CD4-positive, alpha-beta T cell treated with Interferon gamma for 1 hour (primary cell): ENCODE measurements around the gene MAFF.
"Not testable (repeated sequence)": the region's sequence is repeated elsewhere in the genome, so short reads cannot be mapped to it uniquely, and the experiment has no call there.

Experiments used
- DNase-seq: peaks from one replicate; pipeline ENCODE4 v3.0.0-alpha.2; 2020

Gene MAFF

DNA sequence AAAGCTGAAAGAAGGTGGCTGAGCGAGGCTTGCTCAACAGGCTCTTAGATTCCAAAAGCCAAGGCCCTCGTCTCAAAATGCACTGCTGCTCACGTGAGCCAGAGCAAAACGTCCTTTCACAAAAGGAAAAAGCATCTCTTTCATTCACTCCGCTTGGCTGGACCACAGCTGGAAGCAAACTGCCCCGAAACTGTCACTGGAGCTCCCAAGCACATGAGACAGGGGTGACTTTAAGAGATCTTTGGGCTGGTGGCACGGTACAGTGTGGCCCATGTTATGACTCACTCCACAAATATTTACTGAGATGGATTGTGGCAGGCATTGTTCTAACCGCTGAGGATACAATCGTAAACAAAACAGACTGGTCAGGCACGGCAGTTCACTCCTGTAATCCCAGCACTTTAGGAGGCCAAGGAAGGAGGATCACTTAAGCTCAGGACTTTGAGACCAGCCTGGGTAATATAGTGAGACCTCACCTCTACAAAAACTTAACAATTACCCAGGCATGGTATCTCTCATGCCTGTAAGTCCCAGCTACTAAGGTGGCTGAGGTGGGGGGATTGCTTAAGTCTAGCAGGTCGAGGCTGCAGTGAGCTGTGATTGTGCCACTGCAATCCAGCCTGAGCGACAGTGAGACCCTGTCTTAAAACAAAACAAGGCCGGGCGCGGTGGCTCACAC is 23.7 kb upstream of the MAFF start:
- no peak for DNase-seq

DNA sequence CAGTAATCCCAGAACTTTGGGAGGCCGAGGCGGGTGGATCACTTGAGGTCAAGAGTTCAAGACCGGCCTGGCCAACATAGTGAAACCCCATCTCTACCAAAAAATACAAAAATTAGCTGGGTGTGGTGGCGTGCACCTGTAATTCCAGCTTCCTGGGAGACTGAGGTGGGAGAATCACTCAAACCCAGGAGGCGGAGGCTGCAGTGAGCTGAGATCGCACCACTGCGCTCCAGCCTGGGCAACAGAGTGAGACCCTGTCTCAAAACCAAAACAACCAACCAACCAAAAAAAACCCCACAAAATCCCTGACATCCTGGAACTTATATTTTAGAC is 23.2 kb upstream of the MAFF start:
- DNase-seq = not testable (repeated sequence)

DNA sequence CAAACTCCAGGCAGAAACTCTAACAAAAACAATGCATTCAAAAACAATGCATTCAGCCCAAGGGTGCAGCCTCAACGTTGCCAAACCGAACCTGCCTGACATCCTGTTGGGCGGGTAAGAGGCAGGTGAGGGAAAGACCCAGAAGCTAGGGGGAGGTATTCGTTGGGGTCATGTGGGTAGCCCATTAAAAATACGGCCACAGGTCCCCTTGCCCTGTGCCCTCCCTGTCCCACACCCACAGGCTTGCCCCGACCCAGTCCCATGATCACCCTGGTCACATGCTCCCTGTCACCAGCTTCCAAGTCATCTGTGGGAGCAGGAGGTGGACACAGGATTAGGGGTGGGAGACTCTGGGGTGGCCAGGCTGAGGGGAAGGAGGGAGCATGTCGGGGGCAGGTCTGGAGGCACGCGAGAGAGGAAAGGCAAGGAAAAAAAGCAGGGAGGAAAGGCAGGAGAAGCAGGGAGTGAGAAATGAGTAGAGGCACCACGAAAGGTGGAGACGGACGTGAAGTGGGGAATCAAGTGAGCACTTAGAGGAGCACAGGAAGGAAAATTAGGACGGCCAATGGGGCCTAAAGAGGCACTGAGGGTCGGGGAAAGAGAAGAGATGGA is 20.8 kb upstream of the MAFF start:
- peak; percentile 48 for DNase-seq

DNA sequence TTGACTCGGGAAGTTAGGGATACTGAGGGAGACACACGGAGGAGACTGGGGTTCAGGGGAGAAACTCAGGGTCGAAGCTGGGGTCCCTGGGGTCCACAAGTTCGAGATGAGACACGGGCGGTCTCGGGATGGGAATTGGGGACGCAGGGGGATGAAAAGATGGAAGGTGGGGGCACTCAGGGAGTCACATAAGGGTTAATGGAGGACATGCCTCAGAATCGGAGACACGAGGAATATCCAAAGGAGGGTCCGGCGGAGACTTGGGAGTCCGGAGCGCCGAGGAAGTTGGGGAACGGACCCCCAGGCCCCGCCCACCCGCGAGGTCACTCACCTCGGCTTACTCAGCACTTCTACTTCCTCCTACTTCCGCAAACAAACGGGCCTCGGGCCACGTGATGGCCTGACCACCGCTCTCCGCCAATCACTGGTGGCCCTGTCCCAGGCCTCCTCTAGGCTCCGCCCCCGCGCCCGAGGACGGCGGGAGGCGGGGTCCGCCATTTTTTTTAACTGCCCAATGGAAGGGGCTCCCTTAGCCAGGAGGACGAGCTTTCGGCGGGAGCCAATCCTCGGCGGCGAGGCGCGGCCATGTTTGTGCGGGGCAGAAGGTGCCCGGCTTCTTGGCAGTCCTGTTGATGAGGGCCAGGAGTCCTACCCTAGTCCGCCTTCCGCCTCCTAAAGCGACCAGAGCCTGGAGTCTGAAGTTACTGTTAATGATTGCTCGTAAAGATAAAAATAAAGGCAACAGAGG is 20.2 kb upstream of the MAFF start, which contains the start of gene PLA2G6:
TSS of gene PLA2G6 (minus strand) at position 378 of the 748 bp plus-strand sequence. CDS start 12,404 bp downstream, outside the sequence.
- peak; percentile 99 for DNase-seq

DNA sequence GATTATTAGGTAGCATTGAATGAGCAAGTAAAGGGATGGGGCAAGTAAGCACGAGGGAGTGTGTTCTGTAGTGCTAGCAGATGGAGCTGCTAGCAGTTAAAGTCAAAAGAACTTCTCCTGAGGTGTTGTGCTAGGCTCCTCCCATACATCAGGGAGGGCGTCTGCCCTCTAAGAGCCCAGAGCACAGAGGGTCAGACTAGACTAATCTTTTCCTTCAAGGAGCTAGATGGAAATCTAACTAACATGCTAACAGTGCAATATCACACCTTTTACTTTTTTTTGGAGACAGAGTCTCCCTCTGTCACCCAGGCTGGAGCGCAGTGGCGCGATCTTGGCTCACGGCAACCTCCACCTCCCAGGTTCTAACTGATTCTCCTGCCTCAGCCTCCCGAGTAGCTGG is 17.0 kb upstream of the MAFF start:
- no peak for DNase-seq

DNA sequence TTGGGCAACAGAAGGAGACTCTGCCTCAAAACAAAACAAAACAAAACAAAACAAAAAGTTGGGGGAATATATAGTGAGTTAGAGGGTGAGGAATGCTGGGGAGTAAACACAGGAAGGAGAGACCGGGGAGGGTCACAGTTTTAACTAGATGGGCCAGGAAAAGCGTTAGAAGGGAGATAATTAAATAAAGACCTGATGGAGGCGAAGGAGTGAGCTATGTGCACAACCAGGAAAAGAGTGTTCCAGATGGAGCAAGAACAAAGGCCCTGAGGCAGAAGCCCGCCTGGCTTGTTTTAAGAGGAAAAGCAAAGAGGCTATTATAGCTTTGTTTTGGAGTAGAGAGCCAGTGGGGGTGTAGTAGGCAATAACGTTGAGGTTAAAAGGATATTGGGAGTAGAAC is 15.4 kb upstream of the MAFF start:
- no peak for DNase-seq

DNA sequence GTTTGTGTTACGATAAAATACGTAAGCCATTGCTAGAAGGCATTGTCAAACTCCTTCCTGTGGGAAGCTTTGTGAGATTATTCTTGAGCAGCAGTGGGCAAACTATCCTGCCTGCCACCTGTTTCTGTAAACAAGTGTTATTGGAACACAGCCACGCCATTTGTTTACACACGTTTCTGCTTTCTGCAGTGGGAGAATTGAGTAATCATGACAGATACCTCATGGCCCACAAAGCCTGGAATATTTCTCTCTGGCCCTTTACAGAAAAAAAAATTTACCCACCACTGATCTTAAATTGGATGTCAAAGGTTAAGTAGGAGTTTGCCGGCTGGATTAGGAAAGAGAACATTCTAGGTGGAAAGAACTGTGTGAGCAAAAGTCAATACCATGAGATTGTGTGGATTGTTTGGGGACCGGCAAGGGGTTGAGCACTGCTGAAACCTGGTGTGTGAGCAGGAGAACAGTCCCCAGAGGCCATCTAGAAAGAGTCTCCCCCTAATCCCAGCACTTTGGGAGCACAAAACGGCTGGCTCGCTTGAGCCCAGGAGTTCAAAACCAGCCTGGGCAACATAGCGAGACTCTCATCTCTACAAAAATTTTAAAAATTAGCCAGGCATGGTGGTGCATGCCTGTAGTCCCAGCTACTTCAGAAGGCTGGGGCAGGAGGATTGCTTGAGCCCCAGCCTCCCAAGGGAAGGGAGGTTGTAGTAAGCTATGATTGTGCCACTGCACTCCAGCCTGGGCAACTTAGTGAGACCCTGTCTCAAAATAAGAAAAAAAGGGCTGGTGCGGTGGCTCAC is 14.2 kb upstream of the MAFF start:
- no peak for DNase-seq

DNA sequence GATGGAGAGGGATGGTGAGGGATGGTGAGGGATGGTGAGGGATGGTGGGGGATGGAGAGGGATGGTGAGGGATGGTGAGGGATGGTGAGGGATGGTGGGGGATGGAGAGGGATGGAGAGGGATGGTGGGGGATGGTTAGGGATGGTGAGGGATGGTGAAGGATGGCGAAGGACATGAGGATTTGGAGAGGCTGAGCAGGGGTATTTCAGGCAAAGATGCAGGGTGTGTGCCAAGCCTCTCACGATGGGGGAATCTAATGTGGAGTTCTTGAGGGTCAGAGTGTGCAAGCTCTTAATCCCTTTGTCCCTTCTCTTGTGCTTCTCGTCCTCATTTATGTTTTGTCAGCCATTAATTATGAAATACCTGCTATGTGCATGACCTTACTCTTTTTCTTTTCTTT is 12.7 kb upstream of the MAFF start:
- DNase-seq = no peak

DNA sequence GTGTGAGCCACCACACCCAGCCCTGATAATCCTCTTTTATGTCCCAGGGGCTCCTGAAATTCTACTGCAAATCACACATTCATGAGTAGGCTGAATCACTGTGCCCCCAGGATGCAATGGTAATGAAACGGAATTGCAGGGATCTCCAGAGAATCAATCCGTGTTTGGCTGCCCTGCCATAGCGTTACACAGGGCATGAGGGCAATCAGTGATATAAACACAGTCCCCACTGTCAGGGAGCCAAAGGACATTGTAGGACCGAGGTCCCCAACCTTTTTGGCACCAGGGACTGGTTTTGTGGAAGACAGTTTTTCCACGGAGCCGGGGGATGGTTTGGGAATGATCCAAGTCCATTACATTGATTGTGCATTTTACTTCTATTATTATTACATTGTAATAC is 11.2 kb upstream of the MAFF start:
- no peak for DNase-seq

DNA sequence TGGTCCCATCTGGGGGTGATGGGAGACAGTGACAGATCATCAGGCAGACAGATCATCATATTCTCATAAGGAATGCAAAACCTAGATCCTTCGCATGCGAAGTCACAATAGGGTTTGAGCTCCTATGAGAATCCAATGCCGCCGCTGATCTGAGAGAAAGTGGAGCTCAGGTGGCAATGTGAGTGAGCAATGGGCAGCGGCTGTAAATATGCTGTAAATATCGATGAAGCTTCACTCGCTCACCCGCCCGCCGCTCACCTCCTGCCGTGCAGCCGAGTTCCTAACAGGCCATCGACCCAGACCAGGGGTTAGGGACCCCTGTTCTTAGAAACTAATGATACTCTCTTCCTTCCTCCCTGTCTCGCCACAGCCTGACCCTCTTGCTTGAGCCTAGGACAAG is 10.7 kb upstream of the MAFF start:
- no peak for DNase-seq

DNA sequence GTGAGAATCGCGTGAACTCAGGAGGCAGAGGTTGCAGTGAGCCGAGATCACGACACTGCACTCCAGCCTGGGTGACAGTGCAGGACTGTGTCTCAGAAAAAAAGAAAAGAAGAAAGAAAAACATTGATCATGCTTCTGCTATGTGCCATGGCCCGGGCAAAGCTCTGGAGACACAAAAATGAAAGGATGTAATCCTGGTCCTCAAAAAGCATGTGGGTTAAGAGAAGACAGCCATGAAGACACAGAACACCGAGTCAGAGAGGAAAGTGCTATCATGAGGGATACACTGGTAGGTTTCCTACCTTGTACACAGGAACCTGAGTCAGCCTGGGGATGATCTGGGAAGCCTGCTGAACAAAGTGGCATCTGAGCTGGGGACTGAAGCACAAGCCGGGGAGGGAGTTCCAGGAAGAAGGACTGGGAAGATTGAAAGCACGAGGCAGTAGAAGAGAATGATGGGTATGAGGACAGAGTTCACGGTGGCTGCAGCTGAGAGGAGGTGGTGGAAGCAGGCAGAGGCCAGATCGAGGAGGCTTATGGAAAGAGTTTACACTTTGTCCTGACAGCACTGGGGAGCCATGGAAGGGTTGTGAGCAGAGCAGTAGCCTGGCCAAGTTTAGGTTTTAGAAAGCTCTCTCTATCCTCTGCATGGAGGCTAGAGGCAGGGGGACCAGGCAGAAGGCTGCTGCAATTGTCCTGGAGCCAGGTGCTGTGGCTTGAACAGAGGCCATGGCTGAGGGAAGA is 9.9 kb upstream of the MAFF start:
- DNase-seq = no peak

DNA sequence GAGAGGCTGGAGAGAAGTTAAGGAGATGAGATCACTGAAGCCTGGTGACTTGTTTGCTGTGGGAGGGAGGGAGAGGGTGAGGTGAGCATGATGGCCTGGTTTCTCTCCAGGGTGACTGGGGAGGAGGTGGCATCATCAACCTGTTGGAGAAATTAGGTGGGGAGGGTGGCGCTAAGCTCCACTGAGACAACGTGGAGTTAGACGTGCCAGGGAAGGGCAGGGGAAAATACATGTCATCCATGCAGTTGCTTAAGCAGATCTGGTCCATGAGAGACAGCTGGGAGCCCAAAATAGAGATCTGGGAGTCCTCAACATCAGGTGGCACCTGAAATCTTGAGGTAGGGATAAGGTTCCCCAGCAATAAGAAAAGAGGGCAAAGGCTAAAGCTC is 9.3 kb upstream of the MAFF start:
- no peak for DNase-seq

DNA sequence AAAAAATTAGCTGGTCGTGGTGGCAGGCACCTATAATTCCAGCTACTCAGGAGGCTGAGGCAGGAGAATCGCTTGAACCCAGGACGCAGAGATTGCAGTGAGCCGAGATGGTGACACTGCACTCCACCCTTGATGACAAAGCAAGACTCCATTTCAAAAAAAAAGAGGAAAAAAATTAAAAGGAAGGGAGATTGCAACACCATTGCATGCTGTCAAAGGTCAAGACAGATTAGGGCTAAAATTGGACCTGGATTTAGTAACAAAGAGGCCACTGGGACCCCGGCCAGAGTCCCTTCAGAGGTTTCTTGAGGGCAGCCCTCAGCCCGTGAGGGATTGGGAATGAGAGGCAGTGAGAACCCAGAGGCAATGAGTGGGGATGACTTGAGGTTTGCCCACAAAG is 8.2 kb upstream of the MAFF start:
- DNase-seq = no peak

DNA sequence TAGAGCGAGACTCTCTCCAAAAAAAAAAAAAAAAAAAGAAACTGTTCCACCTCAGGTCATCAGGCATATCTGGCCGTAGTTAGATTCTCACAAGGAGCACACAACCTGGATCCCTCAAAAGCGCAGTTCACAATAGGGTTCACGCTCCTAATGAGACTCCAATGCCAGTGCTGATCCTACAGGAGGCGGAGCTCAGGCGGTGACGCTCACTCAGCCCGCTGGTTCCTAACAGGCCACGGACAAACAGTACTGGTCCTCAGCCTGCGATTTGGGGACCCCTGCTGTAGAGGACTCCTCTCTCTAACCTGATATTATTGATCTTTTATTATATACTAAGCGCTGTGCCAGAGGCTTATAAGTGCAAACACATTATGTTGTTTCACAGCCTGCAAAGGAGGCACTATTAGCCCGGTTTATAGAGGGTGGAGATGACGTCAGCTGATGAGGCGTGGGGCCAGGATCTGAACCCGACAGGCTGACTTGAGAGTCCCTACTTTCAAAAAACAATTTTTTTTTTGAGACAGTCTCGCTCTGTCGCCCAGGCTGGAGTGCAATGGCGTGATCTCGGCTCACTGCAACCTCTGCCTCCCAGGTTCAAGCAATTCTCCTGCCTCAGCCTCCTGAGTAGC is 4.9 kb upstream of the MAFF start:
- DNase-seq = no peak

DNA sequence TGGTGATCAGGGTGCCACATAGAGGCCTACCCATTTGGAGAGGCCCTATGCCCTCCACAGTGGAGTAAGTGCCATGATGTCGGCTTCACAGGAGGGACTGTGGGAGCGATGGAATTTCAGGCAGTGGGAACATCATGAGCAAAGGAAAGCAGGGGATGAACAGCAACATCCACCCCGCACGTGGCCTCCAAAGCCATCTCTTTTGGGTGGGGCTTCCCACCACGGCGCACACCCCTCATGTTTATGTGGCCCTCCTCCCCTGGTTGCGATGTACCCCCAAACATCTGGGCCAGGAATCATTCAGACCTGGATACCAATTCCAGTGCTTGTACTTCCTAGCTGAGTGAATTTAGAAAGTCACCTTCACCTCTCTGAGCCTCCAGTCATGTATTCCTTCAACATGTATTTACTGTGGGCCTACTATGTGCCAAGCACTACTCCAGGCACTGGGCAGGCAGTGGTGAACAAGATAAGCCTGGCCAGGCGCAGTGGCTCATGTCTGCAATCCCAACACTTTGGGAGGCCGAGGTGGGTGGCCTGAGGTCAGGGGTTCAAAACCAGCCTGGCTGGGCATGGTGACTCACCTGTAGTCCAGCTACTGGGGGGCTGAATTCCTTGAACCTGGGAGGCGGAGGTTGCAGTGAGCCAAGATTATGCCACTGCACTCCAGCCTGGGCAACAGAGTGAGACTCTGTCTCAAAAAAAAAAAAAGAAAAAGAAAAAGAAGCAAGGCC is 1.8 kb upstream of the MAFF start:
- no peak for DNase-seq

DNA sequence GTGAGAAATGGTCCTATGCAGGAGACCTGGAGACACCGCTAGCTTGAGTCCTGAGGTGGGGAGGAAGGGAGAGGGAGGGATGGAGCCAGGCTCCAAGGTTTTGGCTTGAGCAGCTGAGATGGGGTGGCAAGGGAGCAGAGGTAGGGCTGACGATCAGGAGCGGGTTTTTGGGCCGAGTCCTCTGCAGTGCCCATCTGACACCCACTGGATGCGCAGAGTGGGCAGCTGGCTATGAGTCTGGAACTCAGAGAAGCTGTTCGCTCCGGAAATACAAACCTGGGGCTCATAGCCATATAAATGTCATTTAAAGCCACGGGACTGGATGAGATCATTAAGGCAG is 453 bp upstream of the MAFF start:
- DNase-seq = no peak

DNA sequence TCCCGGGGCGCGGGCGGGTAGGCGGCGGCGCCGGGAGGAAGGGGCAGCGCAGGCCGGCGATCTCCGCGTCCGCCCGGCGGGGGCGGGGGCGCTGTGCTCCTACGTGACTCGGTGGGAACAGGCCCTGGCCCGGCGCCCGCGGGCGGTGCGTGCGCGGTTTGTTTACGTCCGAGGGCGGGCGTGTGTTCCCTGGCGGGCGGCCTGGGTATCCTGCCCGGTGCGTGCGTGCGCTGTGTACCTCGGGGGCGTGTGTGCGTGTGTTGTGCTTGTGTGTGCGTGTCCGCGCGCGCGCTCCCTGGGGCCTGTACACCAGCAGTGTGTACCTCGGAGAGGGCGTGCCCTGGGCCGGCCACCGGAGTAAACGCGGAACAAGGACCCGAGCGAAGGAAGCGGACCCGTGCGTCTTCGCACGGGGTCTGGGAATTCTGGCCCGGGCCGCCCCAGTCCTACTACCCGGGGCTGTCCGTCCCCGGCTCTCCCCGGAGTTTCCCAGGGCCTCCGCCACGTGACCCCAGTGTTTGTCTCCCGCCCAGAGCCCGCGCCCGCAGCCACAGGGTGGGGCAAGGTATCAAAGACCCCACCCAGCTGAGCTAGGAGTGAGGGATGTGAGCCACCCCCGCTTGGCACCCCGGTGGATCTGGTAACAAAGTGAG is 769 bp downstream of the MAFF start:
- peak; percentile 68 for DNase-seq

DNA sequence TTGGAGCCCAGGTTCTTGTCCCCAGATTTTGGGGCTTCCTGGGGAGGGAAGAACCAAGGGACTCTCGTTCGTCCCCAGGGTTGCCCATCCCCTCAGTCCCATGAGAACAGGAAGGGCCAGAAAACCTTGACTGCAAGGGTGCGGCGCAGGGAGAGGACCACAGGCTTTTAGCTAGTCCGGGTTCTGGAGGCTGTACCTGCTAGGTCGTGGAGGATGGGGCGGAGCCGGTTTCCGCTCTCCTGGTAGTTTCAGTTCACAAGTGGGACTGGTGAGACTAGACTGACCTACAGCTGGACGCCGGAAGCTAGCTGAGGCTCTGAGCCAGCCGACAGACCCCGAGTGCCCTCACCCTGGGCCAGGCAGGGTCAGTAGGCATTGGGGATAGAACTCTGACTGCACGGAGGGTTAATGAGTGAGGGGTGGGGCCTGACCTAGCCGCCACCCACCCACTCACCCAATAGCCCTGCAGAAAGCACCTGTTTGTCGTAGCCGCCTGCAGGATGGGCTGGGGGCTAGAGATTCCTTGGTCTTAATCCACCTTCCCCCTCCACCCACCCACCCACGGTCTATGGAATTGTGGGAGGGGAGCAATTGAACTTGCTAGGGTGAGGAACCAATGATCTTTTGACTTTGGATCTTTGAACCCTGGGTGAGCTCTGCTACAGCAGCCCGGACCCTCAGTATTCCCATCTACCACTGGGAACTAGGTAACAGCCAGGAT is 1.5 kb downstream of the MAFF start:
- peak; percentile 36 for DNase-seq

DNA sequence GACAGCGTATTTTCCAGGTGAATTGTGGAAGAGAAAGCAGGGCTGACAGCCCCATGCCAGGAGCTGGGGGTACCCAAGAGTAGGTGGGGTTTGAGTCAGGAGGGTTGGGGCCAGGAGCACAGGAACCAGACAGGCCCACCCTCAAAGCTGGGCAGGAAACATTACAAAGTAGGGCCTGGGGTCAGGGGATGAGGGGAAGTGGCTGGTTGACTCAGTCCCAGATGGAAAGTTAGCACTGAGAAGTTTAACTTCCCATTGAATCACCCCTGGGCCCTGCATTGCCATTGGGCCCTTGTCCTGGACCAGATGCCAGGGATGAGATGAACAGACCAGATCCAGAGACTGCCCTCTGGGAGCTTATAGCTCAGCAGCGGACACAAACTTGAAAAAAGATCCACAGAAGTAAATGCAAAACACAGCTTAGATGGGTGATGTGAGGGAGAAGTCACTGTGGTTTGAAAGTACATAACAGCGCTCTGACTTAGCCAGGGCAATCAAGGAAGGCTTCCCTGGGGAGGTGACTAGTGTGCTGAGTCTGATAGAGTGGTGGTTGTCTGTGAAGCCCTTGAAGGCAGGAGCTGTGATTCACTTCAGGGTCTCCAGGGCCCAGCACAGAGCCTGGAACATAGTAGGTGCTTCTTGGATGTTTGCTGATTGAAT is 2.2 kb downstream of the MAFF start:
- no peak for DNase-seq

DNA sequence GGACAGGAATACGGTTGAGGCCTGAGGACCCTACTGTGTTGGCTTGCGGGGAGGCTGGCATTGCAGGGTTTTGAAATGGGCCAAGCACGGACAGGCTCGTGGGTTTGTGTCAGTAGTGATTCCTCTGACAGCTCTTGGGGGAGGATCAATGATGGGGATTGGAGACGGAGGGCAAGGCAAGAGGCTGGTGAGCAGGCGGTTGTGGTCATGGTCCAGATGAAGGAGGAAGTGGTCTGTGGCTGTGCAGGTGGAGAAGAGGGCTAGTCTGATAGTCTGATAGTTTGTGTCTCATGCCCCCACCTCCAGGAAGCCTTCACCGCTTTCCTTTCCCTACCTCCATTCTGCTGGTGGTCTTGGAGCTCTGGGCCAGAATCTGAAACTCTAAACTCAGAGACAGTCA is 3.0 kb downstream of the MAFF start:
- peak; percentile 43 for DNase-seq
